ENCODE measurements around the gene RASAL3.

The RASAL3 gene

GRCh38 chr19:15457701-15458484 lies 6.5 kb downstream of the RASAL3 start:
- peaks cover 14% of the 10 kb centered on the region for H3K4me1 Mint-ChIP-seq (ENCODE audit: low read depth)
- H3K9me3 Mint-ChIP-seq: no peaks in the 10 kb centered on the region
- no peaks in the 10 kb centered on the region for H3K27me3 Mint-ChIP-seq
- no peak overlapping the region for H3K4me3 Mint-ChIP-seq
- no peak overlapping the region for H3K27ac Mint-ChIP-seq
- peaks cover 49% of the 10 kb centered on the region for H3K36me3 Mint-ChIP-seq (ENCODE audit: low read depth)

- no peak overlapping the region for H3K27ac Mint-ChIP-seq
Observed at GRCh38 chr19:15456871-15457700, 7.3 kb downstream of the RASAL3 start.

GRCh38 chr19:15456441-15456840 lies 7.9 kb downstream of the RASAL3 start:
- Mint-ChIP-seq H3K27me3 (no peaks in the 10 kb centered on the region), H3K9me3 (no peaks in the 10 kb centered on the region), H3K36me3 (ENCODE audit: low read depth) (peaks cover 52% of the 10 kb centered on the region), H3K4me3 (no peak overlapping the region), H3K4me1 (ENCODE audit: low read depth) (no peaks in the 10 kb centered on the region), H3K27ac (no peak overlapping the region)

More at GRCh38 chr19:15456871-15457700, 7.3 kb downstream of the RASAL3 start:
- Mint-ChIP-seq H3K4me3 (no peak overlapping the region), H3K9me3 (no peaks in the 10 kb centered on the region), H3K27me3 (no peaks in the 10 kb centered on the region), H3K36me3 (ENCODE audit: low read depth) (peaks cover 53% of the 10 kb centered on the region), H3K4me1 (ENCODE audit: low read depth) (peaks cover 6% of the 10 kb centered on the region)

- Mint-ChIP-seq H3K4me3 (no peak overlapping the region), H3K9me3 (no peaks in the 10 kb centered on the region), H3K4me1 (ENCODE audit: low read depth) (peaks cover 3% of the 10 kb centered on the region), H3K27me3 (no peaks in the 10 kb centered on the region), H3K36me3 (ENCODE audit: low read depth) (peaks cover 56% of the 10 kb centered on the region), H3K27ac (no peak overlapping the region)
Observed at GRCh38 chr19:15455996-15456395, 8.3 kb downstream of the RASAL3 start.

GRCh38 chr19:15453906-15454860 lies 10.2 kb downstream of the RASAL3 start:
- Mint-ChIP-seq H3K27ac (peak overlapping the region; percentile 41), H3K36me3 (ENCODE audit: low read depth) (peaks cover 48% of the 10 kb centered on the region)

GRCh38 chr19:15453091-15453578 lies 11.2 kb downstream of the RASAL3 start:
- H3K27ac Mint-ChIP-seq: no peak overlapping the region
- no peaks in the 10 kb centered on the region for H3K9me3 Mint-ChIP-seq
- peaks cover 21% of the 10 kb centered on the region for H3K4me1 Mint-ChIP-seq (ENCODE audit: low read depth)
- H3K27me3 Mint-ChIP-seq: no peaks in the 10 kb centered on the region
- peaks cover 47% of the 10 kb centered on the region for H3K36me3 Mint-ChIP-seq (ENCODE audit: low read depth)
- no peak overlapping the region for H3K4me3 Mint-ChIP-seq

More at GRCh38 chr19:15453906-15454860, 10.2 kb downstream of the RASAL3 start:
- no peaks in the 10 kb centered on the region for H3K27me3 Mint-ChIP-seq
- no peak overlapping the region for H3K4me3 Mint-ChIP-seq
- peaks cover 14% of the 10 kb centered on the region for H3K4me1 Mint-ChIP-seq (ENCODE audit: low read depth)
- no peaks in the 10 kb centered on the region for H3K9me3 Mint-ChIP-seq

- H3K9me3 Mint-ChIP-seq: no peaks in the 10 kb centered on the region
- peaks cover 21% of the 10 kb centered on the region for H3K4me1 Mint-ChIP-seq (ENCODE audit: low read depth)
- peaks cover 43% of the 10 kb centered on the region for H3K36me3 Mint-ChIP-seq (ENCODE audit: low read depth)
- no peak overlapping the region for H3K27ac Mint-ChIP-seq
- H3K4me3 Mint-ChIP-seq: no peak overlapping the region
- no peaks in the 10 kb centered on the region for H3K27me3 Mint-ChIP-seq
Observed at GRCh38 chr19:15452111-15453047, 12.0 kb downstream of the RASAL3 start.

GRCh38 chr19:15450528-15450890 lies 13.8 kb downstream of the RASAL3 start:
- H3K27ac Mint-ChIP-seq: peak overlapping the region; percentile 74
- no peaks in the 10 kb centered on the region for H3K27me3 Mint-ChIP-seq
- H3K4me3 Mint-ChIP-seq: peak overlapping the region; percentile 71
- H3K9me3 Mint-ChIP-seq: no peaks in the 10 kb centered on the region
- H3K36me3 Mint-ChIP-seq (ENCODE audit: low read depth): peaks cover 35% of the 10 kb centered on the region
- peaks cover 21% of the 10 kb centered on the region for H3K4me1 Mint-ChIP-seq (ENCODE audit: low read depth)

GRCh38 chr19:15449620-15450527 lies 14.5 kb downstream of the RASAL3 start, which contains the start of gene WIZ:
Gene WIZ (minus strand): TSS chr19:15449956. CDS start chr19:15448307, 1,649 bp downstream.
- H3K36me3 Mint-ChIP-seq (ENCODE audit: low read depth): peaks cover 29% of the 10 kb centered on the region
- H3K4me1 Mint-ChIP-seq (ENCODE audit: low read depth): peaks cover 21% of the 10 kb centered on the region
- H3K27ac Mint-ChIP-seq: peak within 1 kb of the TSS; percentile 74

GRCh38 chr19:15448778-15449619 lies 15.3 kb downstream of the RASAL3 start:
- peak overlapping the region; percentile 42 for H3K4me3 Mint-ChIP-seq
- no peaks in the 10 kb centered on the region for H3K9me3 Mint-ChIP-seq
- no peak overlapping the region for H3K27ac Mint-ChIP-seq
- peaks cover 21% of the 10 kb centered on the region for H3K36me3 Mint-ChIP-seq (ENCODE audit: low read depth)
- no peaks in the 10 kb centered on the region for H3K27me3 Mint-ChIP-seq
- H3K4me1 Mint-ChIP-seq (ENCODE audit: low read depth): peaks cover 21% of the 10 kb centered on the region

More at GRCh38 chr19:15449620-15450527, 14.5 kb downstream of the RASAL3 start, which contains the start of gene WIZ:
- H3K27me3 Mint-ChIP-seq: no peaks in the 10 kb centered on the region
- H3K9me3 Mint-ChIP-seq: no peaks in the 10 kb centered on the region
- peak within 1 kb of the TSS; percentile 71 for H3K4me3 Mint-ChIP-seq

GRCh38 chr19:15448044-15448777 lies 16.1 kb downstream of the RASAL3 start:
- H3K27ac Mint-ChIP-seq: no peak overlapping the region
- H3K9me3 Mint-ChIP-seq: no peaks in the 10 kb centered on the region
- H3K4me1 Mint-ChIP-seq (ENCODE audit: low read depth): peaks cover 21% of the 10 kb centered on the region
- peak overlapping the region; percentile 42 for H3K4me3 Mint-ChIP-seq
- no peaks in the 10 kb centered on the region for H3K27me3 Mint-ChIP-seq
- H3K36me3 Mint-ChIP-seq (ENCODE audit: low read depth): peaks cover 14% of the 10 kb centered on the region
